Hepatic stellate cell (primary cell): ENCODE measurements around the gene UBASH3A.
"Not testable (repeated sequence)": the region's sequence is repeated elsewhere in the genome, so short reads cannot be mapped to it uniquely, and the experiment has no call there.

Experiments
- DNase-seq: peaks from one replicate; pipeline ENCODE4 v3.0.0; 2011; ENCODE audit warnings: low spot score

UBASH3A gene

GRCh38 chr21:42468491-42469131, 64.9 kb downstream of the UBASH3A start:
- DNase-seq = no peak

GRCh38 chr21:42469272-42469671, 65.6 kb downstream of the UBASH3A start:
- DNase-seq = no peak

DNA sequence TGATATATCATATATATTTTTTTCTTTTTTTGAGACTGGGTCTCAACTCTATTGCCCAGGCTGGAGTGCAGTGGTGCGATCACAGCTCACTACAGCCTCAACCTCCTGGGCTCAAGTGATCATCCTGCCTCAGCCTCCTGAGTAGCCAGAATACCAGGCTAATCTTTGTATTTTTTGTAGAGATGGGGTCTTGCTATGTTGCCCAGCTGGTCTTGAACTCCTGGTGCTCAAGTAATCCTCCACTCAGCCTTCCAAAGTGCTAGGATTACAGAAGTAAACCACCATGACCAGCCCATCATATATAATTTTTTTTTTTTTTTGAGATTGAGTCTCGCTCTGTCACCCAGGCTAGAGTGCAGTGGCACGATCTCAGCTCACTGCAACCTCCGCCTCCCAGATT, 66.0 kb downstream of the UBASH3A start:
- DNase-seq = not testable (repeated sequence)

- no peak for DNase-seq
These were observed 67.5 kb downstream of the UBASH3A start for GRCh38 chr21:42471206-42471605.

DNA sequence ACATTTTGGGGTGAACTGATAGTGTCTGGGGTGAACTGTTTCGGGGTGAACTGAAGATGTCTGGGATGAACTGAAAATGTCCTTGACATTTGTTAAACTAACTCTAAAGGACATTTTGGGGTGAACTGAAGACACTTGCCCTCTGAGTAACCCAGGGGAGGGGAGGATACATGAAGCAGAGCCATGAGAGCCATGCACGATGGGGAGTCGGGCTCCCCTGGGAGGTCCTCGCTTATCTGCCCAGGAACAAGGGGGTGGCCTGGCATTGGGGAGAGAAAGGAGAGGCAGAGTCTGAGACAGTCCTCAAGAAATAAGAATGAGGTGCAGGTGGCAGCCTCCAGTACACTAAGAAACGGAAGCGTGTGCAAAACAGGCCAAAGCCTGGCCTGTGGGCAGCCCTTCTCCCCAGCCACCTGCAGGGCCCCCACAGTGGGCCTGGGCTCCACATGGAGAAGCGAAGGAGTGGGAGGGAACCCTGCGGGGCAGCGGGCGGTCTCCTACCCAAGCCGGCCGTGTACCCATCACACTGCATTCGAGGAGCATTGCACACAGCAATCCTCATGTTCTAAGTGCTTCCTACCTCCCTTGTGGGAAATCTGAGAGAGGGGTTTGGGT, 68.1 kb downstream of the UBASH3A start:
- DNase-seq = no peak

DNA sequence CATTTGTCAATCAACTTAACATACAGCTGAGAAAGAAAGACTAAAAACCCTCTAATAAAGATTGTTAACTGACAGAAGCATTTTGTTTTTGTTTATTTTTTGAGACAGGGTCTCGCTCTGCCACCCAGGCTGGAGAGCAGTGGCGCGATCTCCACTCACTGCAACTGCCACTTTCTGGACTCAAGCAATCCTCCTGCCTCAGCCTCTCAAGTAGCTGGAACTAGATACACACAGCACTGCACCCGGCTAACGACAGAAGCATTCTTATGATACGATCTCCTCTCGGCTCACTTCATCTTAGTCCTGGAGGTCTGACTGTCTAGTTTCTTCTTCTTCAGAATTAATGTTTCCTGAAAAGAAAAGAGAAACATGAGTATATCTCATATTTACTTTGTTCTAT, 68.8 kb downstream of the UBASH3A start:
- no peak for DNase-seq

DNA sequence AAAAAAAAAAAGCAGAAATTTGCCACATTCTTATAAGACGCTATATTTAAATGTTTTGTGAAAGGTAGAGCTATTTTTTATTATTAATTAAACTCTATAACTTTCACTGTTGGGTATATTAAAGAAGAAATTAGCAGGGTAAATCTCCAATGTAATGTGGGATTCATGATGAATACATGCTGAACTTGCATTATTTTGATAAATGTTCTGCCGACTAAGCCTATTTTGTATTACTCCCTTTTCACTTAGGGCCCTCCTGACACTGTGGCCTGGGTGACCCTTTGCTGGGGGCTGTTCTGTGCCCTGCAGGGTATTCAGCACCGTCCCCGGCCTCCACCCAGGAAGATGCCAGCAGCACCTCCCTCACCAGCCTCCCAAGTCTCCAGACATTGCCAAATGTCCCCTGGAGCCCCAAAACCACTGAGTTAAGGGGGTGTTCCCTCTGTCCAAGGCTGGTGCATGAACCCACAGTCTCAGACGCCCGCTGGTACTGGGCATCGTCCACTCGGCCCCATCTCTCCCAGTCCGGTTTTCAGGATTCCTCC, 69.9 kb downstream of the UBASH3A start:
- DNase-seq = no peak

- no peak for DNase-seq
These were observed 70.5 kb downstream of the UBASH3A start for GRCh38 chr21:42474043-42474831.

- no peak for DNase-seq
These were observed 71.3 kb downstream of the UBASH3A start for GRCh38 chr21:42475036-42475435.

DNA sequence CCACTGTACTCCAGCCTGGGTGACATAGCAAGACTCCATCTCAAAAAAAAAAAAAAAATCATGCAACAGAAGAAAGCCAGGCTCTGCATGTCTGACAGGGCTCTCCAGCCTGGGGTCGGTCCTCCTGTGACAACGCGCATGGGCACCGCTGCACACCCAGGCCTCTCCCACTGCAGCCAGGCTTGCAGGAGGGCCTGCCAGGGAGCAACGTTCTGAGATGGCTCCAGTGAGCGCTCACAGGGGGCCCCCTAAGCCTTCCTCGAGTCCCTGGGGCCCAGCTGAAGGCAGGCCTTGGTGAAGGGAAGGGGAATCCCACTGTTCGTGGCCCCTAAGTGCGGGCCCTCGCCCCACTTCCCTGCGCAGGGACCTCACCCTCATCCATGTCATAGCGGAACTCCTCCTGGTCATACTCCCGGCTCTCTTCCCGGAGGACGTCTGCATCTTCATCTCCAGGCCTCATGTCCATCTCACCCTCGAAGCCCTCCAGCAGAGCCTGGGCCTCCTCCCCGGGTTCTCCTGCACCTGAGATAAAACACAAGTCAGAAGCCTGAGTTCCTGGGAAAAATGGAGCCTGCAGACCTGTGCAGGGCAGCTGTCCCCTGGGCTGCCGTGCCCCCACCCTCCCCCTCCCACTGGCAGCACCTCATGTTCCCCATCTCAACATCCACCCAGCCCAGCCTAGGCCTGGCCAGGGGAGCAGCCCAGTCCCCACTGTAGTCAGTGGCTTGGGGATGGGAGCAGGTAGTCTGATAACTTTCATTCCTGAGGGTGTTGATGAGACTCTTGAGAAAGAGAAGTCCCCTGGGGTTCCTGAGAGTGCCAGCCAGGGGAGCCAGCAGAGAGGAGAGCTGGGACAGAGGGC, 72.1 kb downstream of the UBASH3A start:
- DNase-seq = no peak

DNA sequence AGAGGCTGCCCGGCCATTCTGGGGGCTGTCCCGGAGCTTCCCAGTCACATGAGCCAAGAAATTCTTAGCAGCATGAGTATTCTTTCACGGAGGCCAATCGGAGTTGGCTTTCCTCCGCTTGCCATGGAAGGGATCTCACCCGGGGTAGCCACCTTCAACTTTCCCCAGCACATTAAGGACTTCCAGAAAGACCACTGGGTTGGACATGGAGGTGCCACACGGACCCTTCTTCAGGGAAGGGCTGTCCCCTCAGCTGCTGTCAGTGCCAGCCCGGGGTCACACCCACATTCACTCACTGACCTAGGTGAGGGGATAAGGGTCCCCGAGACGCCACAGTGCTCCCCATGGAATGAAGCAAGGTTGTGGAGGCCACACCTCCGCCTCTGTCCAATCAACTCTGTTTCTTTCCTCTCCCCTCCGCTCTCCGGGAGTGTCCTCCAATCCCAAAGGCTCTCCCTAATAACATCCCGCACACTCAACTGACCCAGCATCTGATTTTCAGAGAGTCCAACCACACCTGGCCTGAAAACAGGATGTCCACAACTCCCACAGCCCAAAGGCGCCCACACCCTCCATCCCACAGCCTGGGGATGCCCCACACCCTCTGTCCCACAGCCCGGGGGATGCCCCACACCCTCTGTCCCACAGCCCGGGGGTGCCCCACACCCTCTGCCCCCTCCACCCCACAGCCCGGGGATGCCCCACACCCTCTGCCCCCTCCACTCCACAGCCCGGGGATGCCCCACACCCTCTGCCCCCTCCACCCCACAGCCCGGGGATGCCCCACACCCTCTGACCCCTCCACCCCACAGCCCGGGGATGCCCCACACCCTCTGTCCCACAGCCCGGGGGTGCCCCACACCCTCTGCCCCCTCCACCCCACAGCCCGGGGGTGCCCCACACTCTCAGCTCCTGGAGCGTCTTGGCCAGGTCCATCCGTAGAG, 73.0 kb downstream of the UBASH3A start:
- DNase-seq = no peak

- no peak for DNase-seq
These were observed 74.8 kb downstream of the UBASH3A start for GRCh38 chr21:42478504-42478903.

GRCh38 chr21:42479582-42479981, 75.9 kb downstream of the UBASH3A start:
- no peak for DNase-seq

- DNase-seq = no peak
These were observed 77.0 kb downstream of the UBASH3A start for GRCh38 chr21:42480736-42481135.

DNA sequence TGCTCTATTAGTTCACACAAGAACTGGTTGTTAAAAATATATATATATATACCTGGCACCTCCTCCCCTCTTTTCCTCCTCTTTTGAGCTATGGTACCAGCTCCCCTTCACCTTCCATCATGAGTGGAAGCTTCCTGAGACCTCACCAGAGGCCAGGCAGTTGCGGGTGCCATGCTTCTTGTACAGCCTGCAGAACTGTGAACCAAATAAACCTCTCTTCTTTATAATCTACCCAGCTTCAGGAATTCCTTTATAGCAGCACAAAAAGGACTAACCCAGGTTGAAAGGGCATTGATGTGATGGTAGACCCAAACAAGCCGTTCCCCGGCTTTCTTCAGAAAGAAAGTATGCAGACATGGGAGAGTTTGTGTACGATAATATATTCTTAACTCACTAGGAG, 77.5 kb downstream of the UBASH3A start:
- DNase-seq = no peak

- DNase-seq = no peak
These were observed 81.3 kb downstream of the UBASH3A start for GRCh38 chr21:42484966-42485365.

DNA sequence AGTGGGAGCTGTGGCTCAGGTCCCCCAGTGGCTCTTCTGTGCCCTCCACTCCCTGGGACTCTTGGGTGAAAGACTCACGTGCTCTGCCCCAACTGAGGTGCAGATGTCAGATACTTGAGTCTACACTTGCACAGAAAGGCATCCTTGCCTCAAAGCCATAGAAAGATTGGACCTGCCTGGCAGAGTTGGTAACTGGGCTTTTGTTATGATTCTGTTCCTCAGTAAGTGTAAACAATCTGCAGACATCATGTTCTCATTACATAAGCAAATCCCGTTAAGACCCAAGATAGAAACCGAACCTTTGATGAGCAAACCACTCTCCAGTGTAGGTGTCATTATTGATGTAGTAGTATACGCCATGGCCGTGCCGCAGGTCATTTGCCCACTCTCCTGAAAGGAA, 82.4 kb downstream of the UBASH3A start:
- DNase-seq = no peak

DNA sequence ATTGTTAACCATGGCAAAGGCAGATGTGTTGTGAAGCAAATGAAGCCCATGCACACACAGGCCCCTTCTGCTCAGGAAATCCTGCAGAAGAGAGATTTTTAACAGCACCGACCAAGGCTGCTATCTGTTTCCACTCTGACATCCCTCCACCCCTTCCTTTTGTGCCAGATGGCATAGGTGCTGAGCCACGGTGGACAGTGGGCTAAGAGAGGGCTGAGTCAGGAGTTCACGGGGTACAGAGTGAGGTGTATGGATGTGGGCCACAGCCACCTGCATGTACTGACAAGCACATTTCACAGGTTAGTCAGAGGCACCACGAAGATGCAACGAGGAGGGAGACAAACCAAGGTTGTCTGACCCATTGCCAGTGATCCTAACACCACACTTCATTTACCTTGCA, 82.8 kb downstream of the UBASH3A start:
- DNase-seq = no peak

DNA sequence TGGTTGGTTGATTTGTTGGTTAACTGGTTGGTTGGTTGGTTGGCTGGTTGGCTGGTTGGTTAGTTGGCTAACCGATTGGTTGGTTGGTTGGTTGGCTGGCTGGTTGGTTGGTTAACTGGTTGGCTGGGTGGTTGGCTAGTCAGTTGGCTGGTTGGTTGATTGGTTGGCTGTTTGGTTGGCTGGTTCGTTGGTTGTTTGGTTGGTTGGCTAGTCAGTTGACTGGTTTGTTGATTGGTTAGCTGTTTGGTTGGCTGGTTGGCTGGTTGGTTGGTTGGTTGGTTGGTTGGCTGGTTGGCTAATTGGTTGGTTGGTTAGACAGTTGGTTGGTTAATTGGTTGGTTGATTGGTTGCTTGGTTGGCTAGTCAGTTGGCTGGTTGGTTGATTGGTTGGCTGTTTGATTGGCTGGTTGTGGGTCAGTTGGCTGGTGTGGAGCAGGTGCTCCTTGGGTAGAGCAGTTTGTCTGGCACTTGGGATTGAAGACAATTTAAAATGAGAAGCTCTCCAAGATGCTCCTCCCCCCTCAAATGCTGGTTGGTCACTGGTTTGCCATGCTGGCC, 85.4 kb downstream of the UBASH3A start:
- DNase-seq = no peak

GRCh38 chr21:42489991-42490390, 86.3 kb downstream of the UBASH3A start:
- DNase-seq = no peak

GRCh38 chr21:42490720-42491119, 87.0 kb downstream of the UBASH3A start:
- DNase-seq = no peak
